ENCODE data around the gene LAPTM5.
"Not testable (repeated sequence)": the region's sequence is repeated elsewhere in the genome, so short reads cannot be mapped to it uniquely, and the experiment has no call there.

Gene LAPTM5

DNA sequence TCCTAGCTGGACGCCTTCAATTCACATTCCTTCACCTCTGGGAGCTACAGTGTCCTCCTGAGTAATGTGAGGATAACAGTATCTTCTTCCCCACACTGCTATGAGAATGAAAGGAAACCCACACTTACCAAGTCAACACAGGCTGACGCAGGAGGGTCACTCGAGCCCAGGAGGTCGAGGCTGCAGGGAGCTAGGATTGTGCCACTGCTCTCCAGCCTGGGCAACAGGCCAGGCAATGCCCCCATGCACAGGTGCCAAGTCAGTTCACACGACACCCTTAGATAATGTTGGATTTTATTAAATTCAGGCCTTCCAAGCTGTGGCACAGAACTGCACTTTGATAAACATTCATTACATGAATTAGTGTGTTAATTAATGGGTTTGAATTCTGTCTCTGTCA, 66.1 kb downstream of the LAPTM5 start:
- no peak for DNase-seq

DNA sequence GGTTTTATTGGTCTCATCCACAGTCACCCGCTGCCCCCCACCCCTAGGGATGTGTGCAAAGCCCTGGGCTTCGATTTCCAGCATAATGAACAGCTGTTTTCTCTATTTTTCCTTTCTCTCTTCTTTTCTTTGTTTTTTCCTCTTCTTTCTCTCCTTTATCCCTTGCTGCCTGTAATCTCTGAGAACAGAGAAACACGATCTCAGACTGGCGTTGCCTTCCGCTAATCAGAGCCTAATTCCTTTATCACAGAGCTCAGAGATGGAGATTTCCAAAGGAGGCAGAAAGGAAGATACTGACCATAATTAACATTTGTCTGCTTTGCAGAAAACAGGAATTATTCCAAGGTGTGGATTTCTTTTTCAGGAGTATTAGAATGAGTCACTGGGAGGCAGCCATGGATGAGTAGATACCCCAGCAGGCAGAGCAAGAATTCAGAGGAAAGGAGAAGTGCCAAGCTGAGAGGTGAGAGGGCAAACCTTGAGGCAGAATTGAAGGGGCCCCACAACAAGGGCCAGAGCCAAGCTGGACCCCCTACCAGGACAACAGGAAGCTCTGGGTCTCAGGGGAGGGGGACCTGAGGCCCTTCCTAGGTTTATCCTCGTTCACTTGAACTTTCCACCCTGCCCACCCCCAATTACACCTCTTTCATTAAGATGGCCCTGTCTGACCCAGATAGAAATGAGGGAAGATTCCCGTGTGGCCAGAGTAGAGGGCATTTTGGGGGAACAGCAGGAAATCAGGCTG, 67.5 kb downstream of the LAPTM5 start:
- no peak for DNase-seq

DNA sequence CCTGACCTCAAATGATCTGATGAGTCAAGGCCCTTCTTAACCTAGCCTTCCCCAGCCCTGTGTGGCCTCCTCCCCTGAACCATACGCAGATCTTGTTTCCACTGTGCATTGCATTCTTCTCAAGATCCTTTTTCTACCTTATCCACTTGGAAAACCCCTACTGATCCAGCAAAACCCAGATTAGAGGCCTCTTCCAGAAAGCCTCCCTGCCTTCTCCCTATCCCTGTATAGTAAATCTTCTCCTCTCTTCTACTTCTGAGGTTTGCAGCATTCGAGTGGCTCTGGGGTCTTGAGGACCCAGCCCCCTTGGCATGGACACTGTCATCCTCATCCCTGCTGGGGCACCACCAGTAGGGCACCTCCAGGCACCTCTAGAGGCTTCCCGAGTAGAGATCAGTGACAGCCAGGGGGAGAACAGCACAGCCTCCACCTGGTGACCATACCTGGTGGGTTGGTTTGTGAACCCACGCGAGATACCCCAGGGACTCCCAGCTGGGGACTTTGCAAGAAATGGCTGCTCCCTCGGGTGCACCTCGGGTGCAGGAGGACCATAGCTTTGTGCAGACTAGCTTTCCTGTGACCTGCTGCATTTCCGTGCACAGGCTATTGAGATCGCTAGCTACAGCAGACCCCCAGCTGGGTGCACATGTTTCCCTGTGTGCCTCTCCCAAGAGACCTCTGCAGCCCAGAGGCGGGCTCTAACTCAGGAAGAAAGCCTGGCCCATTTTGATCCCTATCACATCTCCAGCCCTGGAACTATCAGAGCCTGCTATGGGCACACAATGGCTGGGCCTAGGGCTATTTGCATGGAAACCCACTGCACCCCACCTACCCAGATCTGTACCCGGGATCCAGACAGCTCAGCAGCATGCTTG, 68.4 kb downstream of the LAPTM5 start:
- no peak for DNase-seq

DNA sequence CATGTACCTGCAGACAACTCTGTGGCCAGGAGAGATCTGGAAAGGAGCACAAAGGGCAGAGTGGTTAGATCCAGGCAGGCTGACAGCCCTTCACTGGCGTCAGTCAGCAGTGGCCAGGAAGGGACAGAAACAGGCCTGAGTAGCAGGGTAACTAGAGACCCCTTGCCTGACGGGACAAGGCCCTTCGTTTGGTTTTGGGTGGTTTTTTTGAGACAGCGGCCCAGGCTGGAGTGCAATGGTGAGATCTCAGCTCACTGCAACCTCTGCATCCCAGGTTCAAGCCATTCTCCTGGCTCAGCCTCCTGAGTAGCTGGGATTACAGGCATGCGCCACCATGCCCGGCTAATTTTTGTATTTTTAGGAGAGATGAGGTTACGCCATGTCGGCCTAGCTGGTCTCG, 69.1 kb downstream of the LAPTM5 start:
- DNase-seq: not testable (repeated sequence)

DNA sequence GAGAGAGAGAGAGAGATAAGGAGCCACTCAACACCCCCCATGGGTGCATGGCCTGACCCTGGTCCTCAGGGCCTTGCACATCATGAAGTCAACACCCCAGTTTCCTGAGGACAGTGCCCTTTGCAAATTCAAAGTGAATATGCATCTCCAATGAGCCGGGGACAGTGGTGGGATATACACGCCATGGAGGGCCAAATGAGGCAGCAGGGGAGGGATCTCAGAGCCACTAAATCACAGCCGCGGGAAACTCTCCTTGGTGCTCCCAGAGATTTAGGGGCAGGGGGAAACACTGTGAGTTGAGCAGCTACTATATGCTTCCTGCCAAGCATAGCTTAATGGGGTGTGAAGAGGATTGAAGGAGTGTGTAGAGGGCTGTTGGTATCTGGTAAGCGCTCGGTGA, 69.7 kb downstream of the LAPTM5 start:
- no peak for DNase-seq

DNA sequence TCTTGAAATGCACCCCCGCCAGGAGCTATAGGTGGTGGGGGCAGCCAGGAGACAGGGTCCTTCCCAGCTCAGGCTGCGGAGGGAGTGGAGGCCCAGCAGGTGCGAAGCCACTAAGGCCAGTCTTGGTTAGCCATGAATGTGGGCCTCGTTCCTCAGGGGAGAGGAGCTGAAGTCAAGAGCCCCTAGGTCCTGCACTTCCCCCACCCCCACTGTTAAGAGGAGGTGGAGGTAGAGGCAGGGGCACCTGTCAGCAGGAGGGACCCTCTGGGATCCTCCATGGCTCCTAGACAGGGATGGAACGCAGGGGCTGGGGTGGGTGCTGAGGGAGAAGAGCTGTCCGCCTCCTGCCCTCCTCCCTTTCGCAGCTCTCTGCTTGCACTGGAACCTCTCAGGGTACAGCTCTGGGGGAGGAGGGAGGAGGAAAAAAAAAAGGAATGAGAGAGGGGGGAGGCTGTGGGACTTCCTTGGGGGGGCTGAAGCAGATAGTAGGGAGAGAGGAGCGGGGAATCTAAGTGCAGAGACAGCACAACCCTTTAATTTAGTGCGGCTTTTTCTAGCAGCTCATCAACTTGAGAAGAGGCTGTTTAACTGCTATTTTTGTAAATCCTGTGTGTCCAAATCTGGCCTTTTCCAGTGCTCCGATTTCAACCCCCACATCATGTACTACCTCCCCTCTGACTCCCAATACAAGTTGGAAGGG, 71.2 kb downstream of the LAPTM5 start:
- no peak for DNase-seq

DNA sequence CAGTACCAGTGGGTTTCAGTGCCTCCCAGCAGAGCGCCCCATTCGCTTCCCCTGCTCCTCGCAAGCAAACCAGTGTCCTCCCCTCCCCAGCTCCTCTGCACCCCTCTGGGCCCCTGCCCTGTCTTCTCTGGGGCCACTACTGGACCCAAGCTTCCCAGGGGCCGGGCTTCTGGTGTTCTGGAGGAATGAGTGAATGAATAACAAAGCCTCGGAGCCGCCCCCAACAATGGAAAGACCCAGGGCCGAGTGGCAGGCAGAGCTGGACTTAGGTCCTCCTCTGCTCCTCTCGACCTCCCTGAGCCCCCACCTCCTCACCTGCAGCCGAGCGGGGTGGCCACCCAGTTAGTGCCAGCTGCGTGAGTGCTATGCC, 71.8 kb downstream of the LAPTM5 start:
- DNase-seq: no peak

DNA sequence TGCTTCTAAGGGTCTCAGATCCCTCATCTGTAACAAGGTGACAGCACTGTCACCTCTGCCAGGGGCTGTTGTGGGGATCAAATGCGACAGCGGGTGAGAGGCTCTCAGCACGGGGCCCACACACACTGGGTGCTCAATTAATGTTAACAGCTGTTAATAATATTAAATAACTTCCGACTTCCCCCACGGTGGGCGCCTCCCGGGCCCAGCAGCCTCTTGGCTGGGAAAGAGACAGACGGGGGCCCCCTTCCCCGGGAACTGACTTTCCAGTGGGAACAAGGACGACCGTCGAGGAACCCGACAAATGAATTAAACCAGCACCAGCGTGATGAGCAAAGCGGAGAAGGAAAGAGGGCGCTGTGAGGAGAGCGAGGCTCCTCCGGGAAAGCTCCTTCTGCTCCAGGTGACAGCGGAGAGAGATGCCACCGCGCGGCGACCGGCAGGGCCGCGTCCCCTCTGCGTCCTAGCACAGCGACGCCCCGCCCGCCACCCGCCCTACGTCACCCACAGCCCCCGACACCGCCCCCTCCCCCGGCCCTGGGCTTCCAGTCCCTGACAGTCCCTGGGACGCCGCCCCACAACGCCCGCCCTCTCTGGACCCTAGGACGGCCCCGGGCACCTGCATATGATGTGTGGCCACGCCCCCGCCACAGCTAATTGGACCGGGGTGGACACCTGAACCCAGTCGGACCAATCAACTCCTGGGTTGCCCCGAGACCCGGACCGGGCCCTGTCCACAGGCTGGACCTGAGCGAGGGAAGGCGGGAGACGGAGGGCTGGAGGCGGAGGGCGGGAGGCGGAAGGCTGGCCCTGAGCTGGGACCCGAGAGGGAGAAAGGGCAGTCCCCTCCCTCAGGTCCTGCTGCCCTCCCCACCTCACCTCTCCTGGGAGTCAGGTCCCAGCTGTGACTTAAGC, 72.4 kb downstream of the LAPTM5 start:
- DNase-seq: peak; percentile 89

DNA sequence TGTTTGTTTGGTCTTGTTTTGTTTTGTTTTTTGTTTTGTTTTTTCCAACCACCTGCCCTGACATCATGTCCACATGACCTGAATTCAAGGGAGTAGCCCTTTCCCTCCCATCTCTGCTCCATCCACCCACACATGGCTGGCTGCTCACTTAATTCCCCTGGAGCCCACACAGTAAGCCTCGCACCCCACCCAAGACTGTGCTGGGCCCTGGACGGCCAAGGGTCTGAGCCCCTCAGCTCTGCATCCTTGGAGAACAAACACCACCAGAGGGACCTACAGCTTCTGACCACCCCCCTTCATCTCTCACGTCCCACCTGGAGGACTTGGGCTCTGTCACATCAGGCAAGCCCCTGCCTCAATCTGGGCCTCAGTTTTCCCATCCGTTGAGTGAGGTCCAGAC, 73.3 kb downstream of the LAPTM5 start:
- no peak for DNase-seq

DNA sequence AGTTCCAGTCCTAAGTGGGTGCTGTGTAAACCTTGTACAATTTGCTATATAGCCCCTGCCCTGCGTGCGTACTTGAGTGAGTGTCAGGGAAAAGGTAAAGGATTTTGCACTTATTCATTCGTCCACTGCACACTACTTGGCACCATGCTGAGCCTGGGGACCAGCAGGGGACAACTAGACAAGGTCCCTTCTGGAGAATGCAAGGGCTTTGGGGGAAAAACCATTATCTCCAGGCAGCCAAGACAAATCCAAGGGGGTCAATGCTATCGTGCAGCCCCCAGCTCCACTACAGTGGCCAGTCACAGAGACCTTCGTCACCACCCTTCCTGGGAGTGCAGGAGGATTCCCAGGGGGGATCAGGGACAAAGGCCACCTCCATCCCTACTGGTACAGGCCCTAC, 73.9 kb downstream of the LAPTM5 start:
- DNase-seq: no peak

Data from NCI-H1436 (cell line).